K562 (cell line): ENCODE measurements around the gene ALDH1A2. TPM values are rescaled to one million over a fixed set of nuclear protein-coding genes. Genes with fewer than 3 reads are reported as not detected.

Experiments
- ATAC-seq: fragments of 200-7000 bp; cut with Tn5 transposase; 3 replicates; pipeline ENCODE4 v1.9.1; 2020; ENCODE audit warnings: moderate library complexity
- BruUV-seq: library from RNA; stranded (reverse); fragments of 400-500 nt; replicated peaks from 2 replicates; lab custom pipeline; 2021; lab: Mats Ljungman, UMichigan
- CTCF ChIA-PET: fragments of 300-600 bp; formaldehyde crosslinking; extraction: SDS; loops from one replicate; lab custom pipeline; 2021; ENCODE audit warnings: low intra/inter-chr PET ratio; lab: Yijun Ruan, JAX
- POLR2A ChIA-PET: fragments of 300-600, 350-650 bp; sonication (Branson Sonifier 250); formaldehyde crosslinking; extraction: SDS; loops from one replicate; lab custom pipeline; 2021; ENCODE audit warnings: antibody characterized with exemption, inconsistent platforms; lab: Yijun Ruan, JAX
- DNase-seq, 4 experiments: peaks; one replicate each; pipeline versions ENCODE4 v3.0.0 to v3.0.0-alpha.2; 2011 to 2018; ENCODE audit warnings: low spot score in 3 of 4, mixed read lengths in 3 of 4; ENCODE audit errors: extremely low read depth in 1 of 4
- FAIRE-seq: peaks from 2 replicates; lab custom pipeline; 2011; peaks lifted over from hg19 to GRCh38; lab: Jason Lieb, UNC
- H2AFZ ChIP-seq: 2 replicates; pipeline ENCODE4 v1.6.0; 2011; ENCODE audit warnings: low read depth, low read length, control low read depth, inconsistent platforms
- H3K27ac ChIP-seq: fragments of 200-600 bp; 3 replicates; pipeline ENCODE4 v1.8.0; 2011; ENCODE audit warnings: low read depth, mild to moderate bottlenecking, control low read depth, inconsistent platforms, low read length, moderate library complexity, mixed read lengths; ENCODE audit errors: extremely low read depth
- H3K27me3 ChIP-seq, 2 experiments: fragments of 300-600 bp in 1 of 2; 2 replicates in 1 of 2; 3 replicates in 1 of 2; pipeline versions ENCODE4 v1.6.0 to v1.8.0; 2011; ENCODE audit warnings: inconsistent platforms in 2 of 2, low read length in 2 of 2, mild to moderate bottlenecking in 1 of 2, mixed read lengths in 1 of 2, moderate library complexity in 1 of 2; ENCODE audit not compliant: control insufficient read depth in 2 of 2, insufficient read depth in 2 of 2
- H3K36me3 ChIP-seq: fragments of 300-600 bp; 3 replicates; pipeline ENCODE4 v1.8.0; 2011; ENCODE audit warnings: mild to moderate bottlenecking, low read length, inconsistent platforms; ENCODE audit not compliant: control insufficient read depth, insufficient read depth
- H3K4me1 ChIP-seq, 2 experiments: fragments of 200-600 bp in 1 of 2; replicated peaks in 1 of 2; 2 replicates in 1 of 2; 3 replicates in 1 of 2; pipeline versions ENCODE4 v1.5.1 to v1.8.0; 2011; ENCODE audit warnings: inconsistent platforms in 2 of 2, low read length in 2 of 2, mild to moderate bottlenecking in 1 of 2, mixed read lengths in 1 of 2, moderate library complexity in 1 of 2; ENCODE audit not compliant: control insufficient read depth in 2 of 2, insufficient read depth in 2 of 2
- H3K4me2 ChIP-seq: 2 replicates; pipeline ENCODE4 v1.6.1; 2011; ENCODE audit warnings: low read length, control low read depth, inconsistent platforms, mixed read lengths; ENCODE audit not compliant: insufficient read depth
- H3K4me3 ChIP-seq: fragments of 200-600 bp; sonication (generic), shearing (Covaris generic); 2 replicates; pipeline ENCODE4 v1.5.1; 2016; ENCODE audit warnings: control low read depth, inconsistent platforms
- H3K79me2 ChIP-seq: fragments of 200-600 bp; 3 replicates; pipeline ENCODE4 v1.8.0; 2011; ENCODE audit warnings: low read length, inconsistent platforms; ENCODE audit not compliant: control insufficient read depth, insufficient read depth
- H3K9ac ChIP-seq, 2 experiments: 2 replicates each; pipeline versions ENCODE4 v1.6.0 to v1.6.1; 2011; ENCODE audit warnings: low read depth in 2 of 2, low read length in 2 of 2, control low read depth in 1 of 2, inconsistent platforms in 1 of 2, mild to moderate bottlenecking in 1 of 2, mixed read lengths in 1 of 2; ENCODE audit not compliant: insufficient read depth in 1 of 2
- H3K9me1 ChIP-seq: one replicate; pipeline ENCODE4 v1.6.0; 2011; ENCODE audit warnings: inconsistent platforms, mild to moderate bottlenecking, low read length, moderate library complexity; ENCODE audit not compliant: control insufficient read depth, insufficient read depth
- H3K9me3 ChIP-seq: replicated peaks from 2 replicates; pipeline ENCODE4 v1.5.1; 2011; ENCODE audit warnings: low read depth, low read length, inconsistent platforms; ENCODE audit not compliant: control insufficient read depth, insufficient read depth
- H4K20me1 ChIP-seq: replicated peaks from 2 replicates; pipeline ENCODE4 v1.6.1; 2011; ENCODE audit warnings: low read length, inconsistent platforms, mixed read lengths; ENCODE audit not compliant: control insufficient read depth, insufficient read depth
- NCOA1 ChIP-seq: fragments of 450-650 bp; IDR thresholded peaks from 2 replicates; pipeline ENCODE4 v1.6.1; 2016; ENCODE audit warnings: low read depth
- ZNF12 ChIP-seq: sonication (generic); formaldehyde crosslinking; IDR thresholded peaks from 2 replicates; pipeline ENCODE4 v1.4.0; 2020; ENCODE audit warnings: mild to moderate bottlenecking, missing genetic modification reagents
- ZNF507 ChIP-seq: conservative IDR thresholded peaks from 2 replicates; pipeline ENCODE4 v1.6.1; 2017; ENCODE audit warnings: missing genetic modification characterization, missing compliant biosample characterization
- WGBS: fragments of 100-300 bp; shearing (Covaris generic); methylation state at CpG from one replicate; pipeline ENCODE4 v1.1.6; 2016; ENCODE audit warnings: low coverage, mixed read lengths; ENCODE audit not compliant: insufficient coverage; ENCODE audit errors: missing lambda C conversion rate; 5-methylcytosine and 5-hydroxymethylcytosine counted together
- in situ Hi-C: fragments of 300-500 bp; cut with MboI; formaldehyde crosslinking; loops from 4 replicates; pipeline ENCODE4 v1.15.0; 2018; ENCODE audit warnings: inconsistent platforms, mixed read lengths
- intact Hi-C: fragments of 100-400 bp; cut with micrococcal nuclease; formaldehyde crosslinking; loops from 2 replicates; pipeline ENCODE4 v1.14.2; 2022
- polyA plus RNA-seq, 8 experiments: library from polyadenylated mRNA; depleted of rRNA in 4 of 8; stranded (reverse) in 5 of 8; unstranded in 3 of 8; fragments of >200 nt; fragmentation: Nextera tagmentation in 2 of 8; fragmentation: Illumina TruSeq in 1 of 8; extraction: Ambion mirVana in 2 of 8; extraction: Trizol in 1 of 8; gene quantifications; 2 replicates each; pipeline versions ENCODE4 v1.2.1 to v1.2.3, GENCODE V29; 2011 to 2014; ENCODE audit warnings: inconsistent platforms in 1 of 8, missing spikeins in 1 of 8
- total RNA-seq, 7 experiments: library from RNA; depleted of rRNA in 6 of 7; stranded (reverse); fragments of >200 nt in 6 of 7; fragmentation: Illumina TruSeq in 2 of 7; extraction: Trizol in 2 of 7; gene quantifications; 2 replicates each; pipeline versions ENCODE4 v1.2.1 to v1.2.3, GENCODE V29; 2011 to 2021; ENCODE audit warnings: low replicate concordance in 1 of 7

Gene ALDH1A2
- total and polyA plus RNA-seq, 9 of the 15 experiments (the other 6 are each of a cell fraction or from before 2014, with no cell fraction given), result 115 to 393 (median 333) TPM

GRCh38 chr15:57910672-57911071 is 154.8 kb downstream of the ALDH1A2 start:
- ChIA-PET CTCF (no interaction called here), POLR2A (interaction anchor here (1.2 kb wide), 1 partner anchor 9 kb away, joined by 4 read pairs; no protein-coding TSS in a partner anchor)
- Histone ChIP-seq H3K9me1 (no peaks in the 10 kb centered on the region), H3K36me3 (no peaks in the 10 kb centered on the region), H3K79me2 (no peaks in the 10 kb centered on the region), H4K20me1 (no peaks in the 10 kb centered on the region), H3K4me1 (no peaks in the 10 kb centered on the region), H3K9me3 (no peaks in the 10 kb centered on the region), H3K27ac (no peak overlapping the region), H3K4me2 (no peak overlapping the region), H2AFZ (no peak overlapping the region), H3K27me3 (peaks cover 8 to 20% of the 10 kb centered on the region in 2 experiments), H3K9ac (no peak overlapping the region), H3K4me3 (no peak overlapping the region)
- intact Hi-C loops, result no loop called here
- no peak for ATAC-seq
- no TSS peak for BruUV-seq
- FAIRE-seq, result no peak
- DNase-seq, result no peak
- WGBS, result 0% methylated on average over 3 of the region's 3 CpGs
- TF ChIP-seq ZNF12 (peak; percentile 90), NCOA1 (no peak)
- in situ Hi-C loops, result no loop called here

- FAIRE-seq (no peak), ATAC-seq (no peak)
- CTCF ChIA-PET, result no interaction called here
- no peaks in the 10 kb centered on the region for H3K4me1 ChIP-seq
- no TSS peak for BruUV-seq
- no peak overlapping the region for H2AFZ ChIP-seq
- no peak for TF ChIP-seq ZNF507 (tag)
- TF ChIP-seq, all 486 proteins: peak for 0
- H3K9me3 ChIP-seq, result no peaks in the 10 kb centered on the region
- peaks cover 7 to 12% of the 10 kb centered on the region in 2 experiments; a peak in 3 of 5 replicates for H3K27me3 ChIP-seq
- intact Hi-C loops, result no loop called here
- H3K4me3 ChIP-seq, result no peak overlapping the region
- H3K9me1 ChIP-seq, result no peaks in the 10 kb centered on the region
- POLR2A ChIA-PET, result no interaction called here
- 2% methylated on average over 2 of the region's 2 CpGs for WGBS
- no peaks in the 10 kb centered on the region for H3K36me3 ChIP-seq
- no peak overlapping the region for H3K4me2 ChIP-seq
- no peak for DNase-seq
- H3K79me2 ChIP-seq, result no peaks in the 10 kb centered on the region
- H4K20me1 ChIP-seq, result no peaks in the 10 kb centered on the region
- no peak overlapping the region for H3K9ac ChIP-seq
- in situ Hi-C loops, result no loop called here
- H3K27ac ChIP-seq, result no peak overlapping the region
Measured at GRCh38 chr15:57909388-57909787, 156.1 kb downstream of the ALDH1A2 start.
